Fibroblast of lung (primary cell): Measurements from ENCODE around the gene KRTAP5-1.

ENCODE experiments used
- EZH2 ChIP-seq: IDR thresholded peaks from 2 replicates; pipeline ENCODE4 v1.5.1; 2012; ENCODE audit warnings: low read length, control low read depth, mild to moderate bottlenecking; ENCODE audit errors: missing control alignments
- TF ChIP-seq, protein P1 (sequence below), 2 donors: IDR thresholded peaks in 1 of 2; conservative IDR thresholded peaks in 1 of 2; 1 replicate in 1 of 2; 2 replicates in 1 of 2; pipeline ENCODE4 v1.5.1; 2011 to 2012; ENCODE audit warnings: low read length in 2 of 2, control low read depth in 1 of 2, inconsistent platforms in 1 of 2, low read depth in 1 of 2, mild to moderate bottlenecking in 1 of 2

DNA sequence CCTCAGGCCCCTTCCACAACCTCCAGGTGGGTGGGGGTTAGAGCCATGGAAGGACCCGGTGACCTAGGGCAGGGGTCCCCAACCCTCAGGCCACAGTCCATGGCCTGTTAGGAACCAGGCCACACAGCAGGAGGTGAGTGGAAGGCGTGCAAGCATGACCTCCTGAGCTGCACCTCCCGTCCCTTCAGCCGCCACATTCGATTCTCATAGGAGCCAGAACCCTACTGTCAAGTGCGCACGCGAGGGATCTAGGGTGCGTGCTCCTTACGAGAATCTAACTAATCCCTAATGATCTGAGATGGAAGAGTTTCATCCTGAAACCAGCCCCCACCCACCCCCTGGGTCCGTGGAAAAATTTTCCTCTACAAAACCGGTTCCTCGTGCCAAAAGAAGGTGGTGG lies 40.5 kb upstream of the KRTAP5-1 start:
- TF ChIP-seq EZH2: no peak
- TF ChIP-seq, protein P1, sequence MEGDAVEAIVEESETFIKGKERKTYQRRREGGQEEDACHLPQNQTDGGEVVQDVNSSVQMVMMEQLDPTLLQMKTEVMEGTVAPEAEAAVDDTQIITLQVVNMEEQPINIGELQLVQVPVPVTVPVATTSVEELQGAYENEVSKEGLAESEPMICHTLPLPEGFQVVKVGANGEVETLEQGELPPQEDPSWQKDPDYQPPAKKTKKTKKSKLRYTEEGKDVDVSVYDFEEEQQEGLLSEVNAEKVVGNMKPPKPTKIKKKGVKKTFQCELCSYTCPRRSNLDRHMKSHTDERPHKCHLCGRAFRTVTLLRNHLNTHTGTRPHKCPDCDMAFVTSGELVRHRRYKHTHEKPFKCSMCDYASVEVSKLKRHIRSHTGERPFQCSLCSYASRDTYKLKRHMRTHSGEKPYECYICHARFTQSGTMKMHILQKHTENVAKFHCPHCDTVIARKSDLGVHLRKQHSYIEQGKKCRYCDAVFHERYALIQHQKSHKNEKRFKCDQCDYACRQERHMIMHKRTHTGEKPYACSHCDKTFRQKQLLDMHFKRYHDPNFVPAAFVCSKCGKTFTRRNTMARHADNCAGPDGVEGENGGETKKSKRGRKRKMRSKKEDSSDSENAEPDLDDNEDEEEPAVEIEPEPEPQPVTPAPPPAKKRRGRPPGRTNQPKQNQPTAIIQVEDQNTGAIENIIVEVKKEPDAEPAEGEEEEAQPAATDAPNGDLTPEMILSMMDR (conservative IDR thresholded peaks at IDR 0.05 in 1 of 2, IDR thresholded peaks at IDR 0.05 in 1 of 2; ENCODE audit: low read depth in 1 of 2, low read length in 2 of 2): no peak
